Measurements from ENCODE around the gene SCLT1.
"Not testable (repeated sequence)": the region's sequence is repeated elsewhere in the genome, so short reads cannot be mapped to it uniquely, and the experiment has no call there.

SCLT1 gene

DNA sequence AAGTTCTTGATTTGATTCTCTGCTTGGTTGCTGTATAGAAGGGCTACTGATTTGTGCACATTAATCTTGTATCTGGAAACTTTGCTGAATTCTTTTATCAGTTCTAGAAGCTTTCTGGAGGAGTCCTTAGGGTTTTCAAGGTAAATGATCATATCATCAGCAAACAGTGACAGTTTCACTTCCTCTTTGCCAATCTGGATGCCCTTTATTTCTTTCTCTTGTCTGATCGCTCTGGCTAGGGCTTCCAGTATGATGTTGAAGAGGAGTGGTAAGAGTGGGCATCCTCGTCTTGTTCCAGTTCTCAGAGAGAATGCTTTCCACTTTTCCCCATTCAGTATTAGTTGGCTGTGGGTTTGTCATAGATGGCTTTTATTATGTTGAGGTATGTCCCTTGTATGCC is 23.8 kb downstream of the SCLT1 start:
- DNase-seq, result not testable (repeated sequence)

DNA sequence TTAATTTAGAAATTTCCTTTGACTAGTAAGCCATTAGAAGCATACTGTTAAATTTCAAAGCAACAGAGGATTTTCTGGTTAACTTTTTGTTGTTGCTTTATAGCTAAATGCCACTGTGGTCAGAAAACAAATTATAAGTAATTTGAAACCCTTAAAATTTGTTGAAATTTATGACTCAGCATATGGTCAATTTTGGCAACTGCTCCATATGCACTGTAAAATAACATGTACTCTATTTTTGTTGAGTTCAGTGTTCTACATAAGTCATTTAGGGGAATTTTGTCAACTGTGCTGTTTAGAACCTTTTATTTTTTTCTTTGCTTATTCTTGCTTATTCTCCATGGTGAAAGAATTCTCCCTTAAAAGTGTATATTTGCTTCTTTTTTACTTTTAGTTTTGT is 28.6 kb downstream of the SCLT1 start:
- DNase-seq, result no peak

DNA sequence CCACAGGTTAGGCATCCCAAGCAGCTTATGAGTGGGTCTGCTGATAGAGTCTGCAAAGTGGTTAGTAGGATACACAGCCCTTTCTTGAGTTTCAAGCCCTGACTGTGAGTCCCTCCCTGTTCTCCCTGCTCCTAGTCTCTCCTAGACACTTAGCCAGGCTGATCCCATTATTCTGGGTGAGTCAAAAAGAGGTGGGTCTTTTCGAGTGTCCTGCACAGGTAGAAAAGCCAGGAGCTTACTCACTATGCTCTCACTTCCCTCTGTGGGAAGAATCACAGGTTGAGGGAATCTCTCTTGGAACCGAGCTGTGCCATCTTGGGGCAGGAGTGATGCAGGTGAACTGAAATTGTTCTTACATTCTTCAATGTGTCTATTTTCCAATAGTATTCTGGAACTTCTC is 29.7 kb downstream of the SCLT1 start:
- no peak for DNase-seq

DNA sequence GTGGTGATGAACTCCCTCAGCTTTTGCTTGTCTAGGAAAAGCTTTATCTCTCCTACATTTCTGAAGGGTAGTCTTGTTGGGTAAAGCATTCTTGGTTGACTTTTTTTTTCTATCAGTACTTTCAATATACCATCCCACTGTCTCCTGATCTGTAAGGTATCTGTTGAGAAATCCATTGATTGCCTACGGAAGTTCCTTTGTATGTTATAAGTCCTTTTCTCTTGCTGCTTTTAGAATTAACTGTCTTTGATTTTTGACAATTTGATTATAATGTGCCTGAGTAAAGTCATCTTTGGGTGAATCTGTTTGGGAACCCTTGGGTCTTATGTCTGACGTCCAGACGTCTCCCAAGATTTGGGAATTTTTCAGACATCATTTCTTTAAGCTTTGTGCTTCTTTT is 30.8 kb downstream of the SCLT1 start:
- DNase-seq, result no peak

DNA sequence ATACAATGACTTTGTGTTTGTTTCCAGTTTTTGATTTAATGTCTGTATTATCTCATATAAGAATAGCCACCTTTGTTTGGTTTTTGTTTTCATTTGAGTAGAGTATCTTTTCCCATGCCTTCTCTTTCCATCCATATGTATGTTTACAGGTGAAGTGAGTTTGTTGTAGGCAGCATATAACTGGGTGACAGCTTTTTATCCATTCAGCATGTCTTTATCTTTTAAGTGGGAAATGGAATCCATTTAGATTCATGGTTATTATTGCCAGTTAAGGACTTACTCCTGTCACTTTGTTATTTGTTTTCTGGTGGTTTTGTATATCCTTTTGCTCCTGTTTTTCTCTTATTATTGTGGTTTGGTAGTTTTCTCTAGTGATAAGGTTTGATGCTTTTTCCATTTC is 34.3 kb downstream of the SCLT1 start:
- no peak for DNase-seq

DNA sequence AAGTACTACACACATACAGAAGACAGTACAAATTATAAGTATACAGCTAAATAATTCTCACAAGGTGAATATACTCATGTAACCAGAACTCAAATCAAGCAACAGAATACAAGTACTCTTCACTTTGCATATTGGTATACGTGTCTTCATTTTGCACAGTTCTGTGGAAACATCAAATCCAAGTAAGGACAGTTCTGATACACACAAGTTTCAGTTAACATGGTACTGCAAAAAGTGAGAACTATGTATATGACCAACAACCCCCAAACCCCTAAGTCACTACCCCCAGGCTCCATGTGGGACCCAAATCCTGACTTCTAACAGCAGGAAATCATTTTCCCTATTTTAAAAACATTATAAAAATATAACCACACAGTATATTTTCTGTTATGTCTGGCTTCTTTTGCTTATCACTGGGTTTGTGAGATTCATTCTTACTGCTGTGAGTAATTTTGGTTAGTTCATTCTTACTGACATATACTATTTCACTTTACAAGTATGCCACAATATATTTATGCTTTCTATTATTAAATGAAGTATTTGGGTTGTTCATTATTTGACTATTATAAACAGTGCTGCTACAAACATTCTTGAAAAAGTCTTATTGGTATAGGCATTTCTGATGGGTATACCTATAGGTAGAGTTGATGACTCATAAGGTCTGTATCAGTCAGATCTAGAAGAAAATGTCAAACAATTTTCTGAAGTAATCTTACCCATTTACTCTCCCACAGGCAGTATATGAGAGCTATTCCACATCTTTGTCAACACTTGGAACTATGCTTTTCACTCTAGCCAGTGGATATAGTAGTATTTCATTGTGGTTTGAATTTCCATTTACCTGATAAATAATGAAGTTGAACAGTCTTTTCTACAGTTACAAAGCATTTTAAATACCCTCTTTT is 47.0 kb downstream of the SCLT1 start:
- DNase-seq, result no peak

DNA sequence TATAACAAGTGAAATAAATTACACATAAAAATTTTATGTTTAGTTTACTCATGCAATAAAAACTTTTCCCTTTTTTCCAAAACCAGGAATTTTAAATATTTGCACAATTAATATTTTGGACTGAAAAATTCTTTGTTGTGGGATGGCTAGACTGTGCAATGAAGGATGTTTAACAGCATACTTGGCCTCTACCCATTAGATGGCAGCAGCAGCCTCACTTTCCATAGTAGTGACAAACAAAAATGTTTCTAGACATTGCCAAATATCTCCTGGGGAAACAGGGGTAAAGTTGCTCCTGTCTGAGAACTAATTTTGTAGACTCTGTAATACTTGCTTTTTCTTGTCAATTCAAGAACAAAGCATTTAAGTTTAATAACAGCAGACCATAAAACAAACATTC is 49.8 kb downstream of the SCLT1 start:
- DNase-seq, result no peak

DNA sequence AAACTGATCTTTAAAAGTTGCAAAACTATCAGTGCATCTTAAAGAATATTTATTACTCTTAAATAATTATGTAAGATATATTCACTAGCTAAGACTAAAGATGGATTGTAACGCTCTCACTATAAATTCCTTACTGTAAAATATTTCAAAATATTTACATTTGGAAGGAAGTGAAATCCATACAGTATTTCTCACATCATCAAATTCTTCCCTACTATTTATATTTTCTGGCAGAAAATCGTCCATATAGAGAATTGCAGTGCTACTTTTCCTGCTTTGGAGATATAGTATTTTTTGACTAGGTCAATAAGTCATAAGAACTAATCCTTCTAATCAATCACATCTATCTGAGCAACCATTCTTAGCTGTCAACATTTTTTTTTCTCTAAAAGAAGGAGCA is 52.9 kb downstream of the SCLT1 start:
- no peak for DNase-seq

DNA sequence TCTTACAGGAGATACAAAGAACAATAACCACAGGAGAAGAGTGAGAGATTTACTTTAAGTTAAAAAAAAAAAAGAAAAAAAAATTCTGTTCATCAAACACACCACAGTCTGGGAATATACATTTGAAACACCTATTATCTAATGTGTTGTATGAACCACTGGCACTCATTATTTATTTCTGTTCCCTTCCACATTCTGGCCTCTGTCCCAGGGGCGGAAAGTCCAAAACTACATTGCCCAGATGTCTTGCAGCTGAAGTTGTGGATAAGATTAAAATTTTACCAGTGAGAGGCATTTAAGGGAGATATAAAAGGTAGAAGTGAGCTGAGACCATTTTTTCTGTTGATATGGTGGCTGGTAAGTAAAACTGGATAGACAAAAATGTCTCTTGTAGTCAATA is 56.2 kb downstream of the SCLT1 start:
- DNase-seq, result no peak

DNA sequence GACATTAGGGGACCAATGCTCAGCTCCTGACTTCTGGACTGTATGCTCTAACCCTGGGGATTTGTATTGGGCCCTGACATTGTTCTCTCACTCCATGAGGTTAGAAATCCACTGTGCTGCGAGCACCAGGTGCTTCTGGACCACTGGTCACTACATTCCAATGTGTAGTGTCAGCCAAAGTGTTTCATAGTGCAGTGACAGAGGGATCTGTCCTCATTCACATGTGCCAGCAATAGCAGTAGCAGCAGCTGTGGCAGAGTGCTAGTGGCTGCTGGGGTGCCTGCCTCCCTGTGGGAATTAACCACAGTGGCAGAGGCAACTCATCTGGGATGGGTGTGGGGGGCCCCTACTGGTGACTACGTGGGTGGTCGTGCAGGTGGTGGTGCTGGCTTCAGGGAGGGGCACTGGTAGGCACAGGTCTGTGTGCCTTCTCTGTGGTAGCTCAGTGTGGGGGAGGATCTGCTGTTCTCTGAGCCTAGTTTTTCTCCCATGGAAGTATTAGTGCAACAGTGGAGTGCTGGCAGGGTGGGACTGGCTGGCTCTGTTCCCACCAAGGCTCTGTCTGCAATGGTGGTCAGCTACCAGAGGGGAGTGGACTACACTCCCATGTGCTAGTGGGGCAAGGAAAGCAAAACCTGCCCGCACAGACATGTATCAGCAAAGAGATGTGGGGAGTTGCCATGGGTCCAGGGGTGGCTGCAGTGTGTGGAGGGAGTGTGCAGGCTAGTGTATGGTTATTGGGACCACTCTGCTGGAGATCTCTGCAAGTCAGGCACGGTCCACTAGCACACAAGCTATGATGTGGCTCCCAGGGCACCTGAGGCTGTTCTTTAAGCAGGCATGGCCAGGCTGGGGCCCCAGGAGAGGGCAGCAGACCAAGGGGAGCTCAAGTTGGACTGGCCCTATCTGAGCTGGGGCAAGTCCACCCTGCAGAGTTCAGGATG is 78.5 kb downstream of the SCLT1 start:
- DNase-seq, result no peak

DNA sequence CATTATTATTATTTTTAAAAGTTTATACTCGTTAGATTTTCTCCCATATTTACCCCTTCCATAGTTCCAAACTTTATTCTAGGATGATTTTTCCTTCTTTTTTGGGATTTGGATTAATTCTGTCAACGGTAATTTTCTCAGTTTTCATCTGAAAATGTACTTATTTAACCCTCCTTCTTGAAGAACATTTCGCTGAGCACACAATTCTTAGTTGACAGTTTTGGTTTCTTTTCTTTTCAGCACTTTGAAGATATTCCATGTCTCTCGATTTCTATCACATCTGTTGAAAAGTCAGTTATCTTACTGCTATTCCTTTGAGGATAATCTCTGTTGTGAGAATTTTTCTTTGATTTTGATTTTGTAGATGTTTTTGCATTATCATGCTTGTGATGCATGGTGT is 85.2 kb downstream of the SCLT1 start:
- no peak for DNase-seq

DNA sequence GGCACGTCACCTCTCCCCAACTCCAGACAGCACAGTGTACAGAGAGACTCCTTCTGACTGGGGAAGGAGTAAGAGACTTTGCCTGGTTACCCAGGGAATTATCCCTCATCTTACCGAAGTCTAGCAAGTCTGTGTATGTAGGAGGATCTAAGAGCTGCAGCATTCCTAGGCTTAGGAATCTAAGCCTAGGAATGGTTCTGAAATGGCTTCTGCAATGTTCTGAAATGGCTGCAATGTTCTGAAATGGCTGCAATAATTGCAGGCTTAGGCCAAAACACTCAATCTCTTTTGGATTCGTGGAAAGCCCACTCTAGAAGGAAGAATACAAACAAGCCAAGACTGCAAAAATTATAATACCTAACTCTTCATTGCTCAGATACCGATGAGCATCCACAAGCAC is 106.4 kb downstream of the SCLT1 start:
- no peak for DNase-seq

DNA sequence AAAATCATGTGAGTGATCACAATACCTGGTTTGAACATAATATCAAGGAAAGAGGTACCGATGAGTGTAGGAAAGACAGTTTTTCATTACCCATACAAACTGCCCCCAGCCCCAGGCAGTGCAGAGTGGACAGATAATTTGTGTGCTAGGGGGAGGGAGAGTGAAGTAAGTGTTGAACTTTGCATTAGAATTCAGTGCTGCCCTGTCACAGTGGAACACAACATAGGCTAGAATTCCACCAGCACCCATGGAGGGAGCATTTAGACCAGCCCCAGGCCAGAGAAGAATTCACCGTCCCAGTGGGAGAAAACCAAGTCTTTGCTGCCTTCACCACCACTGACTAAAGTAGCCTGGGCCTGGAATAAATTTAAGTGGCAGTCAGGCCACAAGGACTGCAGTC is 107.3 kb downstream of the SCLT1 start:
- DNase-seq, result no peak

DNA sequence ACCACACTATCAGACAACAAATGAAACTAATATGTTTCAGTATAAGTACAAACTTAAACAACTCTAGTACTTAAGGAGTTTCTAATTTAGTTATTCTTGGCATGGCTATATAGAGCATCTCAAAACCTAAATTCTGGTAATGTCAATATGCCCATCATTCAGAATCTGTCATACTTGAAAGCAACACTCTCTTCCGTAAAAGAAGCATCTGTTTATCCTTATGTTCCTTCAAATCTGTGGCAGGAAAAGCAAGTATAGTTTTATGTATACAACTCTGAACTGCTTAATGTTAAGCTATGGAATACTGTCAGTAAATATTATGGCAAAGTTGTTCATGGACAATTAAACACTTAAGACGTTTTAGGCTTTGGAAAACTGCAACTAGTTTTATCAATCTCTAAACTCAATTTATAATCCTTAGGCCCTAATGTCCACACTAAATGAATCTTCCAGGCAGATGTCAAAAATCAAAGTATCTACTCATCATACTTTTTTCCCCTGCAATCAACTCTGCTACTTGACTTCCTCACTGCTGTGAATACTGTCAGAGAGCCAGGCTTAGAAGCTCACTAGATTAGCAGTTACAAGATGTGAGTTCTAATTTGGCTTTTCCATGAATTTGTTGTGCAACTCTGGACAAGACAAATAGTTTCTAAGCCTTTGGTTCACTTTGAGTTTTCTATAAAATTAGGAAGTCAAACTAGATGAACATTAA is 109.4 kb downstream of the SCLT1 start:
- no peak for DNase-seq

DNA sequence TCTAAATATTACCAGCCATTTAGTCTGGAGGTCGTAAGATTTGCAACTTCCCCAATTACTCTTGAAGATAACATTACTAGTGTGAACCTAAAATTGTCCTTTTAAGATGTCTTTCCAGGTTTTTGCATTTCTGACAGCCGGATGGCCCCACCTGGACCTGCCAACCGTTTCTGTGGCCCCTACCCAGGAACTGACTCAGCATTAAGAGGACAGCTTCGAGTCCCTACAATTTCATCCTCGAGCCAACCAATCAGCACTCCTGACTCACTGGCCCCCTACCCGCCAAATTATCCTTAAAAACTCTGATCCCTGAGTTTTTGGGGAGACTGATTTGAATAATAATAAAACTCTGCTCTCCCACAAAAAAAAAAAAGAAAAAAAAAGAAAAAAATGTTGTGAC is 112.0 kb downstream of the SCLT1 start:
- DNase-seq, result no peak

DNA sequence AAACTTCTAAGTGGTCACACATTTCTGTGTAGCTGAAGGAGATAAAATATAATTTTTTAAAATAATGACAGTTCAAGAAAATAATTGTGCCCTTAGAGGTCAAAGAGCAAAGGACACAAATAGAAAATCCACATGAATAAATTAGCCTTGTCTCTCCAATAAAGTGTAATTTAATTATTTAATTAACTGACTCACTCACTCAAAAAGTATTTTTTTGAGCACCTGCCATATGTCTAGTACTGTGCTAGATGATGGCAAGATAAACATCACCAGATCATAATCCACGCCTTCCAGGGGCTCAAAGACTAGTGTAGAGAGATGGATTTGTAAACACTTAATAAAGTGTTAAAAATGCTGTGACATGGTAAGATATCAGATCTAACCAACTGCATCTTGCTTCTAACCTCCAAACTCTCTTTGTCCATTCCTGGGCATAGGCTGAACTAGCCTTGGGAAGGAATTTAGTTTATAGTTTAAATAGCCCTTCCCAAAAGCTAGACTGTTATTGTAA is 112.5 kb downstream of the SCLT1 start:
- DNase-seq, result no peak

DNA sequence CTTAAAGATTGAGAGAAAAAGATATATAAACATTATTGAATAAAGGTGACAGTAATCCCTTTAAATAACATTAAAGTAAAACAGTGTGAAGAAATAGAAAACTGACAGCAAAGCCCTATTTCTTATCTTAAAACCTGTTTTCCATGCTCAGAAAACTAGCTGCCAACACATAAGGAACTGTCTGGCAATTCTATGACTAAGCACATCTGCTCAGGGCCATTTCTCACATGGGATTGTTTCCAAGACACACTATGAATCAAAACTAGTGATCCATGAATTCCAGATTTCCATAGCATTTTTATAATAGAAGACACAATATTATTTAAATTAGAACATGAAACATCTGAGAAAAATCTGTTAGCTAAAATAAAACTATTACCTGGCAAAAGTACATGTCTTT is 113.4 kb downstream of the SCLT1 start:
- no peak for DNase-seq

DNA sequence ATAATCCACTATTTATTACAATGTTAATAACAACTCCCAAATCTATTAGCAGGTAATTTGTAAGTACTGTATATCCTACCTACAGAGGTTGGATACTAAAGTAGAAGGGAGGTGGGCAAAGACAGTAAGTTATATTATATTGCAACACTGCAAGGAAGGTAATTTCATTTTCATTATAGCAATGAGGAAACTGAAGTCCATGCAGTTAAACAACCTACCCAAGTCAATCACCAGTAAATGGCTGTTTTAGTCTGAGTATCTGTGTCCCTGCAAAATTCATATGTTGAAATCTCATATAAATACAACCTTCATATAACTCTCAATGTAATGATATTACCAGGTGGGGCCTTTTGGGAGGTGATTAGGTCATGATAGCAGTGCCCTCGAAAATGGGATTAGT is 114.4 kb downstream of the SCLT1 start:
- DNase-seq, result no peak

DNA sequence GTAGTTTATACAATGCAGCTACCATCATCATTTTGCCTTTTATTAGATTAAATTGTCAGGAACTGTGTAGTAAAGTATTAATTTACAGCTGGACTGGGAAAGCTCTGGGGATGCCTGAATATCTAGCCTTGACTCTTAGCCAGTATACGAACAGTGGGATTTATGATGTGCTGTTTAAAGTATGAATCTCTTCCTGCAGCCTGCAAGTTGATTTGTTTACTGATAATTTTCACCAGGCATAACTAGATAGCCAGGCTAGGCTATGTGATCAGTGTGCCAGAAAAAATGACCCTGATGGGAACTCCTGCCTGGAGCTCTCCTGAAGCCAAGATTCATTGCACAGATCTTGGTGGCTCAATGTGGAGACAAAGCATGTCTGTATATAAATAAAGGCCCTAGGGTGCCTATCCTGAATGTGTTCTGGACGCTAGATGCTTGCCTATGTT is 119.2 kb downstream of the SCLT1 start:
- no peak for DNase-seq

DNA sequence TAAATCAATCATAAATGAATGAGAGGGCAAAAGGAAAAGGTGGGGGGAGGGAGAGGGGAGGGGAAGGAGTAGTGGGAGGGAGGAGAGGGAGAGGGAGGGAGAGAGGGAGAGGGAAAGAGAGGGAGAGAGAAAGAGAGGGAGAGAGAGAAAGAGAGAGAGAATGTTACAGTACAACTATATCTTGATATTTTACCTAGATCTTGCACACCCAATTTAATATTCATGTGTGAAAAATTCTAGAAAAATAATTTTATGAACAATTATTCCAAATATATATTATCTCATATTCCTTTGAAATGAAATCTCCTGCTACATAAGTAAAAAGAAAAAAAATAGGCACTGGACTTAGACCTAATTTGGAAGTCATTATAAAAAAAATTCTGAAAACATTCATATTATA is 120.0 kb downstream of the SCLT1 start:
- DNase-seq, result no peak

DNA sequence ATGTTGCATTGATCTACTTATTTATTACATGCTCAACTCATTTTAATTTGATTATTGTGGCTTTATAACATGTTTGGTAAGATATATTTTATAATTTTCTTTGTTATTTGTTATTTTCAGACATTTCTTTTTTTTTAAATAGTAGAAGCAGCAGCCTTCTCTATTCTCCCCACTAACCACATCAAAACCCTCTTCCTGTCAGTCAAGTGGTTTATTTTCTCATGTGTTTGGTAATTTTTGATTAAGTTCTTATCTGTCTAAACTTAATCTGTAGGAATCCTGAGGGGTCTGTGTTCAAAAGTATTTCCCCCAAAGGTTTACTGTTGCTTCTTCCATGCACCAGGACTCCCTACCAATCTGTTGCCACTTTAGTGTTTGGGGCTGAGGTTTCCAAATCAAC is 131.9 kb downstream of the SCLT1 start:
- no peak for DNase-seq

DNA sequence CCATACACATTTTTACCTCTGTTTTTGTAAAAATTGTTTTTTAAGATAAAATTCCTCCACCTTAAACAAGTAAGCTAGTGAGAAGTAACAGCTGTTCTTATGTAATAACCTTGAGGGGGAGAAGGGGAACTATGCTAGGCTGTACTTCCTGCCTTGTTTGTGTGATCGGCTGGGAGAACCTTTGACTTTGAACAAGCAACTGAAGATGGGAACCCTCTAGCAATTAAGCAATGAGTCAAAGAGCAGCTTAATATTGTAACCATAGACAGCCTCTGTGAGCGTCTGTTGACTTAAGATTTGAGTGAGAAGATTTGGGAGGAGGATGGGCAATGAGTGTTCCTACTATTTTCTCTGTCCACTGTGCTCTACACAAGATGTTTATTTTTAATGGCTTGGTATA is 135.1 kb downstream of the SCLT1 start:
- no peak for DNase-seq

DNA sequence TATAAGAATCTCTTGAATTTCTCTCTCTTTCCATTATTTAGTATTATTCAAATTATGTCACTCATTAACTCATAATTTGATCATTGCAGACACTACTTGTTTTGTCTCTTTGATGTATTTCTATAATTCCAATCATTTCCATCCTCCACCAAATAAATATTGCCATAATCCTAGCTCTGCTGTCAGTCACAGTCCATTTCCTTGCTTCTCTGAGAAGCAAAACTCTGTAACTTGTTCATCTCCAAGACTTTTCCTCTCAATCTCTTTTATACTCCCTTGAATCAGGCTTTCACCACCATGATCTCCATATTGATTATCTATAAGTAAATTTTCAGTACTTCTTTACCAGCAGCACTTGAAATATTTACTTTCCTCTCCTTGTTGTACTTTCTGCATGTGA is 135.9 kb downstream of the SCLT1 start:
- DNase-seq, result no peak

Measured in CD4-positive, alpha-beta T cell treated with Interleukin-17A for 4 hours (primary cell).